ENCODE measurements around the gene NECAP2.

DNA sequence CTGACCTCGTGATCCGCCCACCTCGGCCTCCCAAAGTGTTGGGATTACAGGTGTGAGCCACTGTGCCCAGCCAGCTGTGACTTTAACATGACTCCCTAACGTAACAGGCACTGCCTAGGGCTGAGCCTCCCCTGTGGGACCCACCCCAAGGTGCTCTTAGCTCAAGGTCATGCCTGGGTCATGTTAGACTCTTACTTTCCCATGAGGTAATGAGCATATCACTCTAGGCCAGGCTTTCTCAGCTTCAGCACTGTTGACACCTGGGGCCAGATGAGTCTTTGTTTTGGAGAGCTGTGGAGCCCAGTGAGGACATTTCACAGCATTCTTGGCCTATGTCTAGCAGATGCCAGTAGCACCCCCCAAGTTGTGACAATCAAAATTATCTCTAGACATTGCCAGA is 4.5 kb downstream of the NECAP2 start:
- TF ChIP-seq EZH2 (optimal IDR thresholded peaks at IDR 0.05; ENCODE audit: low read depth, low read length) (no peak), EZH2phosphoT487 (IDR thresholded peaks at IDR 0.05; ENCODE audit: low read length) (no peak)
- TF ChIP-seq, protein P1, sequence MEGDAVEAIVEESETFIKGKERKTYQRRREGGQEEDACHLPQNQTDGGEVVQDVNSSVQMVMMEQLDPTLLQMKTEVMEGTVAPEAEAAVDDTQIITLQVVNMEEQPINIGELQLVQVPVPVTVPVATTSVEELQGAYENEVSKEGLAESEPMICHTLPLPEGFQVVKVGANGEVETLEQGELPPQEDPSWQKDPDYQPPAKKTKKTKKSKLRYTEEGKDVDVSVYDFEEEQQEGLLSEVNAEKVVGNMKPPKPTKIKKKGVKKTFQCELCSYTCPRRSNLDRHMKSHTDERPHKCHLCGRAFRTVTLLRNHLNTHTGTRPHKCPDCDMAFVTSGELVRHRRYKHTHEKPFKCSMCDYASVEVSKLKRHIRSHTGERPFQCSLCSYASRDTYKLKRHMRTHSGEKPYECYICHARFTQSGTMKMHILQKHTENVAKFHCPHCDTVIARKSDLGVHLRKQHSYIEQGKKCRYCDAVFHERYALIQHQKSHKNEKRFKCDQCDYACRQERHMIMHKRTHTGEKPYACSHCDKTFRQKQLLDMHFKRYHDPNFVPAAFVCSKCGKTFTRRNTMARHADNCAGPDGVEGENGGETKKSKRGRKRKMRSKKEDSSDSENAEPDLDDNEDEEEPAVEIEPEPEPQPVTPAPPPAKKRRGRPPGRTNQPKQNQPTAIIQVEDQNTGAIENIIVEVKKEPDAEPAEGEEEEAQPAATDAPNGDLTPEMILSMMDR (IDR thresholded peaks at IDR 0.05; ENCODE audit: low read length): no peak
